Transverse colon (tissue), 4 donors: ENCODE measurements around the gene WDR18. TPM values are rescaled to one million over a fixed set of nuclear protein-coding genes. Genes with fewer than 3 reads are reported as not detected.

Experiments used
- DNase-seq: peaks from one replicate; pipeline ENCODE4 v3.0.0-alpha.2; 2019
- H3K27ac ChIP-seq, 4 donors: fragments of 200-600 bp; sonication (generic); 2 replicates each; pipeline ENCODE4 v1.5.1; 2016 to 2018; ENCODE audit warnings: inconsistent platforms in 4 of 4
- H3K27me3 ChIP-seq: fragments of 200-600 bp; sonication (generic); 2 replicates; pipeline ENCODE4 v1.5.1; 2017; ENCODE audit warnings: inconsistent platforms
- H3K36me3 ChIP-seq, 4 donors: fragments of 200-600 bp; sonication (generic); 2 replicates each; pipeline ENCODE4 v1.5.1; 2017 to 2019; ENCODE audit warnings: inconsistent platforms in 4 of 4
- H3K4me1 ChIP-seq, 4 donors: fragments of 200-600 bp; sonication (generic); 2 replicates each; pipeline ENCODE4 v1.5.1; 2017 to 2020; ENCODE audit warnings: inconsistent platforms in 4 of 4
- H3K4me3 ChIP-seq, 4 donors: fragments of 200-600 bp; sonication (generic); 1 replicate in 1 of 4; 2 replicates in 3 of 4; pipeline versions ENCODE4 v1.5.1 to v1.6.1; 2017 to 2019; ENCODE audit warnings: inconsistent platforms in 4 of 4
- H3K9me3 ChIP-seq, 2 donors: fragments of 200-600 bp; sonication (generic); 2 replicates each; pipeline ENCODE4 v1.5.1; 2017 to 2019; ENCODE audit warnings: inconsistent platforms in 2 of 2
- CTCF ChIP-seq, 5 experiments: fragments of 200-600 bp in 3 of 5; fragments of 450-650 bp in 2 of 5; sonication (generic) in 3 of 5; IDR thresholded peaks; 1 replicate in 2 of 5; 2 replicates in 3 of 5; pipeline ENCODE4 v1.5.1; 2016 to 2017; ENCODE audit warnings: antibody characterized with exemption in 5 of 5, inconsistent platforms in 3 of 5, mild to moderate bottlenecking in 2 of 5, moderate library complexity in 1 of 5
- EP300 ChIP-seq: sonication (generic); formaldehyde crosslinking; IDR thresholded peaks from one replicate; pipeline ENCODE4 v1.6.1; 2017; ENCODE audit warnings: antibody characterized with exemption, low read depth
- POLR2A ChIP-seq: fragments of 450-650 bp; IDR thresholded peaks from one replicate; pipeline ENCODE4 v1.6.1; 2016; ENCODE audit warnings: antibody characterized with exemption, mild to moderate bottlenecking, moderate library complexity
- POLR2AphosphoS5 ChIP-seq, 3 donors: sonication (generic); formaldehyde crosslinking; IDR thresholded peaks; one replicate each; pipeline ENCODE4 v1.6.1; 2016; ENCODE audit warnings: antibody characterized with exemption in 3 of 3
- WGBS, 2 donors: methylation state at CpG; one replicate each; pipeline ENCODE4 v1.1.5; 2018; ENCODE audit warnings: low coverage in 1 of 2; 5-methylcytosine and 5-hydroxymethylcytosine counted together
- in situ Hi-C, 4 donors: fragments of 200-750 bp; cut with MboI; loops; one replicate each; pipeline versions ENCODE4 v1.15.0 to v1.15.1; 2017; ENCODE audit warnings: low sequenced_read_pairs in 3 of 4, low pct_ligation_motif_present in 1 of 4, low pct_unique_long_range_greater_than_20kb in 1 of 4
- intact Hi-C: fragments of 100-400 bp; cut with DNase I; formaldehyde crosslinking; loops from one replicate; pipeline ENCODE4 v1.15.1; 2023; ENCODE audit warnings: low total_unique reads
- total RNA-seq, 4 donors: library from RNA; depleted of rRNA; stranded (reverse); fragments of >200 nt; gene quantifications; one replicate each; pipeline ENCODE4 v1.1.0, GENCODE V29; 2016

WDR18 gene
- total RNA-seq, 4 donors from 2014 or later, result 23.1 to 47.4 (median 39.0) TPM

GRCh38 chr19:1011831-1012333, 27.7 kb downstream of the WDR18 start:
- H3K36me3 ChIP-seq, result peaks cover 0 to 30% (median 15%) of the 10 kb centered on the region in 4 donors
- 95 to 100% methylated on average over 3 to 36 of the region's 36 CpGs for WGBS, 2 donors
- in situ Hi-C loops (no loop called here), intact Hi-C loops (no loop called here)
- no peak overlapping the region for H3K4me3 ChIP-seq
- no peak overlapping the region for H3K27ac ChIP-seq
- DNase-seq, result no peak
- H3K9me3 ChIP-seq, result no peaks in the 10 kb centered on the region
- no peak for TF ChIP-seq POLR2AphosphoS5 (IDR thresholded peaks at IDR 0.05)
- no peak for TF ChIP-seq CTCF (IDR thresholded peaks at IDR 0.05)
- no peak for TF ChIP-seq POLR2A
- no peak for TF ChIP-seq EP300
- no peaks in the 10 kb centered on the region for H3K27me3 ChIP-seq
- peaks cover 11 to 20% (median 14%) of the 10 kb centered on the region in 4 donors for H3K4me1 ChIP-seq

- H3K27ac ChIP-seq, result no peak overlapping the region
- no peaks in the 10 kb centered on the region for H3K27me3 ChIP-seq
- DNase-seq, result no peak
- H3K4me1 ChIP-seq, result peaks cover 16 to 25% (median 18%) of the 10 kb centered on the region in 4 donors
- peaks cover 0 to 30% (median 15%) of the 10 kb centered on the region in 4 donors for H3K36me3 ChIP-seq
- TF ChIP-seq CTCF (IDR thresholded peaks at IDR 0.05) (no peak), POLR2AphosphoS5 (IDR thresholded peaks at IDR 0.05) (no peak), EP300 (no peak), POLR2A (no peak)
- WGBS, 2 donors, result 100% methylated on average over 2 of the region's 18 CpGs; no CpG with 5 or more reads in 1 of the 2 donors
- in situ Hi-C loops, result no loop called here
- no peaks in the 10 kb centered on the region for H3K9me3 ChIP-seq
- intact Hi-C loops, result no loop called here
- H3K4me3 ChIP-seq, result no peak overlapping the region
Observed at GRCh38 chr19:1012334-1012733, 28.2 kb downstream of the WDR18 start.

- TF ChIP-seq CTCF (IDR thresholded peaks at IDR 0.05) (no peak), EP300 (no peak), POLR2A (no peak), POLR2AphosphoS5 (IDR thresholded peaks at IDR 0.05) (no peak)
- no peak overlapping the region for H3K27ac ChIP-seq
- 89% methylated on average over 6 of the region's 10 CpGs; no CpG with 5 or more reads in 1 of the 2 donors for WGBS, 2 donors
- intact Hi-C loops, result no loop called here
- H3K4me1 ChIP-seq, result peaks cover 25 to 34% (median 27%) of the 10 kb centered on the region in 4 donors
- no peak overlapping the region for H3K4me3 ChIP-seq
- in situ Hi-C loops, result no loop called here
- no peaks in the 10 kb centered on the region for H3K9me3 ChIP-seq
- H3K36me3 ChIP-seq, result peaks cover 0 to 30% (median 15%) of the 10 kb centered on the region in 4 donors
- H3K27me3 ChIP-seq, result no peaks in the 10 kb centered on the region
- DNase-seq, result no peak
Observed at GRCh38 chr19:1013218-1013617, 29.1 kb downstream of the WDR18 start.

- peaks cover 36 to 46% (median 38%) of the 10 kb centered on the region in 4 donors for H3K4me1 ChIP-seq
- in situ Hi-C loops, result no loop called here
- no peak overlapping the region for H3K27ac ChIP-seq
- DNase-seq, result no peak
- H3K4me3 ChIP-seq, result no peak overlapping the region
- WGBS, 2 donors, result 91 to 95% methylated on average over 8 to 49 of the region's 49 CpGs
- intact Hi-C loops, result no loop called here
- peaks cover 0 to 30% (median 15%) of the 10 kb centered on the region in 4 donors for H3K36me3 ChIP-seq
- H3K9me3 ChIP-seq, result no peaks in the 10 kb centered on the region
- no peaks in the 10 kb centered on the region for H3K27me3 ChIP-seq
- TF ChIP-seq CTCF (IDR thresholded peaks at IDR 0.05), result no peak
- TF ChIP-seq EP300, result no peak
- no peak for TF ChIP-seq POLR2AphosphoS5 (IDR thresholded peaks at IDR 0.05)
- no peak for TF ChIP-seq POLR2A
Observed at GRCh38 chr19:1014161-1015060, 30.3 kb downstream of the WDR18 start.
